ENCODE results near the gene EDN1.

Gene EDN1

DNA sequence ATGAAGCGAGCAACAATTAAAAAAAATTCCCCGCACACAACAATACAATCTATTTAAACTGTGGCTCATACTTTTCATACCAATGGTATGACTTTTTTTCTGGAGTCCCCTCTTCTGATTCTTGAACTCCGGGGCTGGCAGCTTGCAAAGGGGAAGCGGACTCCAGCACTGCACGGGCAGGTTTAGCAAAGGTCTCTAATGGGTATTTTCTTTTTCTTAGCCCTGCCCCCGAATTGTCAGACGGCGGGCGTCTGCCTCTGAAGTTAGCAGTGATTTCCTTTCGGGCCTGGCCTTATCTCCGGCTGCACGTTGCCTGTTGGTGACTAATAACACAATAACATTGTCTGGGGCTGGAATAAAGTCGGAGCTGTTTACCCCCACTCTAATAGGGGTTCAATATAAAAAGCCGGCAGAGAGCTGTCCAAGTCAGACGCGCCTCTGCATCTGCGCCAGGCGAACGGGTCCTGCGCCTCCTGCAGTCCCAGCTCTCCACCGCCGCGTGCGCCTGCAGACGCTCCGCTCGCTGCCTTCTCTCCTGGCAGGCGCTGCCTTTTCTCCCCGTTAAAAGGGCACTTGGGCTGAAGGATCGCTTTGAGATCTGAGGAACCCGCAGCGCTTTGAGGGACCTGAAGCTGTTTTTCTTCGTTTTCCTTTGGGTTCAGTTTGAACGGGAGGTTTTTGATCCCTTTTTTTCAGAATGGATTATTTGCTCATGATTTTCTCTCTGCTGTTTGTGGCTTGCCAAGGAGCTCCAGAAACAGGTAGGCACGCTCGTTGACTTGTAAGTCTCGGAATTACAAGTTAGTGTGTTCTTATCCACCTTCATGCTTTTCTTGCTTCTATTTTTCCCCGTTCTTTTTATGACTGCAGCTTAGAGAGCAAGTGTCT, at the start of gene EDN1:
Gene EDN1, plus strand, starts transcription at position 429 of the 888 bp plus-strand sequence. Its CDS starts 269 bp downstream, at position 698.
- DNase-seq = peak; percentile 30 to 35

DNA sequence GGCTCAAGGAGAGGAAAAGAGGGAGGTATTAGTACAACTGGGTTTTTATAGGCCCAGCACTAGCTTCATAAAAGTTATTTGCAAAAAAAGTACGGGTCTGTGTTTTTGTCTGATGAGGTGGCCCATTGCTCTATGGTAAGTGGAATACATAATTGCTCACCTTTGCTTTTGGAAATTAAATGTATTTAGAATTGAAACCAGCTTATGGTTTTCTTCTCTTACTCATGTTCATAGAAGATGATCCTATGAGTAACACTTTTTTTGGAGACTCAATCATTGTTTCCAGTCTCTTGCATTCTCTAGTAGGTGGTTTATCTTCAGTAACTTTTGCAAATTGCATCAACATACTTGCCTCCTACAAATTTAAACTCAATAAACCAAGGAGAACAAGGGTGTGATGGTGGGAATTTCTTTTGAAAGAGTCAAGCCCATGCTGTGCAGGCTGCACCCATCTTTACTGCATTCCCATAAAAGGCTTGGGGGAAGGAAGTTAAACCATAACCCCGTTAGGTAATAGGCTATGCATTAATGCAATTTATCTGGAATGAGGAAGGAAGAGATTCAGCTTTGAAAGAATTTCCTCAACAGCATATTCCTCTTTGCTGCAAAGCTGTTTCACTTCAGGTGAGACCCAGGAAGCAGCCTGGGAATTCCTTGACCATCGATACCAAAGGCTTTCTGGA, 48.5 kb upstream of the EDN1 start:
- DNase-seq = no peak

DNA sequence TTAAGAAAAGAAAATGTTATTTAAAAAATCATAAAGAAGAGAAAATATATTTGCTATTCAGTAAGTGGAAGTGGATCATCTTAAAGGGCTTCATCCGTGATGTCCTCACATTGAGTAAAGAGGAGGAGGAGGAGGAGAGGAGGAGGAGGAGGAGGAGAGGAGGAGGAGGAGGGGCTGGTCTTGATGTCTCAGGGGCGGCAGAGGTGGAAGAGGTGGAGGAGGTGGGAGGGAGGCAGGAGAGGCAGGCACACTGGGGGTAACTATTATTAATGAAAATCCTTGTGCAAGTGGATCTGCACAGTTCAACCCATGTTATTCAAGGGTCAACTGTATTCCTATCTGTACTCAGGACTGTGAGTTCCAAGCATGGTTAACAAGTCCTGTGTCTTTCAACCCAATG, 47.0 kb upstream of the EDN1 start:
- DNase-seq = no peak

DNA sequence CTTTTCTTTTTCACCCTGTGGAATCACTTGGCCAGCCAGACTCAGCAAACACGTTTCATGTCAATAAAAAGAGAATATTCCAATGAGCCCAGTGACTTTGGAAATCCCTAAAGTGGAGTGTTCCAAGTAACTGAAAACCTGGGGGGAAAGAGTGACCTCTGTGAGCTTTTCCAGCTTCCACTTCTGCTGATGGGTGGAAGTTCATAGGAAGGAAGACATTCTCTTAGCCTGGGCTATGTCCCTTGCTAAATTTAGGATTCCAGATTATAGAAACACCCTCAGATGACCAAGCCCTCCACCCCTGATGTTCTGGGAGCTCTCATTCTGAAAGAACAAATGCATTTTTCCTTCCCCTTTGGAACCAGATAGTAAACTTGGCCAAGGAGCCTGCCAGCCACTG, 44.8 kb upstream of the EDN1 start:
- DNase-seq = no peak

DNA sequence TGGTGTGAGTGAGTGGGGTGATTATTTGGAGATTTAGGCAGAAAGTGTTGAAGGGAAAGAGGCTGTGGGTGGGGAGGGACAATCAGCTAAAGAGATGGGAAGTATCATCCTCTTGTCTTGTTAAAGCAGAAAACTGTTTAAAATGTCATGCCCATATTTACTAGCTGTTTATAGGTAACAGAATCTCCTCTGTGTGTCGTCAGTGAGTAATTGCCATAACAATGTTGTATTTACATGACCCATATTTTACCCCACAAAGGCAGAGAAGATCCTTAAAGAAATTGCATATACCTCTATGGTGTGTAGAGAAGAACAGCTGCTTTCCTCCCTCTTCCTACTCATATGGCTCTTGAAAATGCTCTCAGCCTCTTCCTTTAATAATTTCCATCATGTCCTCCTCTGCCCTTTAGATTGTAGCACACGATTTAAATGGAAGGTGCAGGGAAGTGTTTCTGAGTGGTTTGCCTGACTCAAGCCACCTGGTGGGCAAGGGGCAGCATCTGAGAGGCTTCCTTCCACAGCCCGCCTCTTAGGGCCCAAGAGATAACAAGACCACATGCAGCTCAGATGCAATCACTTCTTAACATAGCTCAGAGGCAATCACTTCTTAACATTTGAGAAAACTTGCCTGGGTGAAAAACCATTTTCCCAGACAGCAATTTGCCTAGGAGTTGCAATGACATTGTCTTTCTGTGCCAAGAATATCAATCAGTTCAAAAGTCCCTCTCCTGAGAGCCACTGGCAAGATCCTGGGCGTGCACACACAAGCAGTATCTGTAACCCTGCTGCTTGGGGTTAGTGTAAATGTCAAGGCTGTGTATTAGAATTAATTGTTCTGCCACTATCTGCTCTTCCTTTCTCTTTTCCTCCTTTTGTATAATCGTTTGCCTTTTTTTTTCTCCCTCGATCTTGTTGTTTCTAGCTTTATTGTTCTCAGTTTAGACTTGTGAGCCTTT, 44.1 kb upstream of the EDN1 start:
- no peak for DNase-seq

DNA sequence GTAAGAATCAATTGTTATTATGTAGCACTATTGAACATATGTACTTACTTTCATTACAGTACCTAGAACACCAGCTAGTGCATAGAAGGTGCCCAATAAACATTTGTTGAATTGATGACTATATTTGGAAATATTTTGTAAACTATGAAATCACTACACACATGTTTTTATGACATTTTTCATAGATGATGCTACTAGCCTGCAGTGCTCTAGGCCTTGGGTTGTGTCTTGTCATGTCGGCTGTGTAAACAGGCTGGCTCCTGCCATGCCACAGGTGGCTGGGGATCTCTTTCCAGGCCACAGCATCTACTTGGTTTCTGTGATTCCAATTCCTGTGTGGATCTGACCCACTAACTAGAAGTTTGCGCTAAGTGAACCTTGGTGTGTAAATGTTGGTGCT, 43.3 kb upstream of the EDN1 start:
- no peak for DNase-seq

DNA sequence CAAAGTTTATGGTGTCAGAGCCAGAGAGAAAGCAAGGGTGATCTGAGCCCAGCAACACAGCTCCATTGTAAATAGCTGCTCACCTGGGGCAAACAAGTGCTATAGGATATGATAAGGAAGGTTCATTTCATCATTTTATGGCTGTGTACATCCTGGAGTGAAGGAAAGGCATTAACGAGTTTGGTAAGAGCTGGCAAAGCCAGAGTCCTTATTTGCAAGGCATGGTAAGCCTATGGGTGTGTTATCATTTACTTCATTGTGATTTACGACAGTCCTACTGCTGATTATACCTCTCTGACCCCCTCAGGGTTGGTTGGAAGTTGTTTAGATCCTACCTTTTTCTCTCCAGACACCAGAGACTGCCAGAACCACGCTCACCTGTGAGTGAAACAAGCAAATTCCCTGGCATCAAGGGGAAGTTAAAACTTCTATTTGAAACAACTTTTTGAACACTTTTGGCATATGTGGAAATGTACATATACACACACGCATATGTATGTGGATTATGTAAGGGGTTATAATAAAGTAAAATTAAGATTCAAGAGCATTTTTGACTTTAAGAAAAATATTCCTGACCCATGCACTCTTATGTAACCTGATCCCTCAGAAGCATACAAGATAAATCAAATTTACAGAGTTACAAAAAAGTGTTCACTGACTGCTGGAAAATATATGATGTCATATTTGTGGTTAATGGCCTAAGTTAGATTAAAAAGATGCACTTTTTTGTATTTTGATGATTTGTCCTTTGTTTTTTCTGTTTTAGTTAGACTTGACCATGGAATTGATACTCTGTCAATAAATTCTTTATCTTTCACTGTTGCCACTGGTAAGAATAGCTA, 40.4 kb upstream of the EDN1 start:
- DNase-seq = no peak

DNA sequence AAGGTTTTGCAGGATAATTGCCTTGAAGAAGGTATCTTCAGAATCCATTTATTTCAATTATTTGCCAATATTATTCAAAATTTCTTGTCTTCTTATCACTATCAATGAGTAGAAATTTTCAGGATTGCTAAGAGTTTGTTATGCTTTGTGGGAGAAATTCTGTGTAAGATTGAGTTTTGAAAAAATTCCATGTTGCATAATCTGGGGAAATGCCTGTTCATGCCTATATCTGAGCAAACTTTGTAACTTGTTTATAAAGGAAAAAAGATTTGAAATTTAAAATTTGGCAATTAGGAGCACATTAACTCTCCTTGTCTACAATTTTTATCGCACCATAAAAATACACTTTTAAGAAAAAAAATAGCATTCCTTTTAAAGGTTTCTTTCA, 39.8 kb upstream of the EDN1 start:
- DNase-seq = no peak

DNA sequence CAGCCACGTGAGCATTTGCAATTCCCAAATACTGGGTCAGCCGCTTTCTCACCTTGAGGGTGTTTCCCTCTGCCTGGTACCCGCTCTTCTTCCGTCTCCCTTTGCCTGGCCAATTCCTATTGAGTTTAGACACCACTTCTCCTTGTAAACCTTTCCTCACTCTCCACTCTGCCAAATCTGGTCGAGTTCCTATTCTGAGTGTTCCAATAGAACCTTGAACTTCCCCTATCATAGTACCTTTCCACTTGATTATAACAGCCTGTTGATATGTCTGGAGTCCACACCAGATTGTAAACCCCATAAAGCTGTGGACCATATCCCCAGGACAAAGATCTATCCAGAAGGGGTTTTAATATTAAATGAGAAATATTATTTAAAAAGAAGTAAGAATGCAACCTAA, 36.0 kb upstream of the EDN1 start:
- DNase-seq = no peak

DNA sequence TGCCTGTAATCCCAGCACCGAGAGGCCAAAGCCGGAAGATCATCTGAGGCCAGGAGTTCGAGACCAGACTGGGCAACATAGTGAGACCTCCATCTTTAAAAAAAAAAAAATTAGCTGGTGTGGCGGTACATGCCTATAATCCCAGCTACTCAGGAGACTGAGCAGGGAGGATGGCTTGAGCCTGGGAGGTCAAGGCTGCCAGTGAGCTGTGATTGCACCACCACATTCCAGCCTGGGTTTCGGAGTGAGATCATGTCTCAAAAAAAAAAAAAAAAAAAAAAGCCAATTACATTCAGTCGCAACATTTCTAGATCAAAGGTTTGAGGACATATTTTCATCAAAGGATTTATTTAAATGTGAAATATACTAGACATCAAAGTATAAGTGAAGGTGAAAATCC, 32.0 kb upstream of the EDN1 start:
- DNase-seq = no peak

DNA sequence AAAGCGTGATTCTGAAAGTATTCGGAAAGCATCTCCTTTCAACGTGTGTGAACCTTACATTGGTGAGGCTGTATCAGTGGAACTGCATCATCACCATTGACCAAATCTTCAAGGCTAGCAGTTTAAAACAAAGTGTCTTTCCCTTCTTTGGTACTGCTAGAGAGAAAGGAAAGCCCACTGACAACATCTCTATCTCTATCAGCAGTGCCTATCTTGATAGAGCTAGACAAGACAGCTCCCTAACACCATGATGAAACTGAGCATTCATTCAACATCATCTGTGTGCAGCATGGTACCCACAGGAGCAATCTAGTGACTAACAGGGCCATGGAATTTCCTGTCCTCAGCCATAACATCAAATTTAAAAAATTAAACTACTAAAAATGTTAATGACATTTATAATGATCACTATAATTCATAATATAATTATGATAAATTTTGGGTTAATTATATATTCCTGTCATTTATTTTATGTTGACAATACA, 31.5 kb upstream of the EDN1 start:
- DNase-seq = no peak

DNA sequence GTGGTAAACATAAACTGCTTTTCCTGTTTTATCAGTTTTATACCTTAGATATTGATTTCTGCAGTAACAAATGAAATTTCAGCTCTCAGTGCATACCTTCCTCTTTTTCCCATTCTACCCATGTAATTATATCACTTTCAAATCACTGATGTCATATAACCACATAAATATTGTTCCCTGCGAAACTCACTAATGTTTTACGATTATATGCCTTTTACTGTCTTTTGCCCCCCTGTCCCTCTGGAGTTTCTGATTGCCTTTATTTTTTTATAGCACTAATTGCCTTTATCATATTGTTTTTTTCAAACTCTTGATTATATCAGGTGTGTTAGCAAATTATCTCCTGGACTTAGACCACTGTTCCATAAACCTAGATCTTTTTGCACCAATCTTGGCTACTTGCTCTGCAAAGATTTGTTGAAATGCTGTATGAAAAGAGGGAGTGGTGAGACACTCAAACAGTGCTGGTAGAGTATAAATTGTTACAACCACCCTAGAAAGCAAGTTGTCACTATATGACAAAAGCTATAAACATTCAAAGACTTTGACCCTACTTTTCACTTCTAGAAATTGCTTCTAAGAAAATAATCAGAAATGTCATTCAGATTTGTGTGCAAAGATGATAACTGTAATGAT, 29.6 kb upstream of the EDN1 start:
- DNase-seq = no peak

DNA sequence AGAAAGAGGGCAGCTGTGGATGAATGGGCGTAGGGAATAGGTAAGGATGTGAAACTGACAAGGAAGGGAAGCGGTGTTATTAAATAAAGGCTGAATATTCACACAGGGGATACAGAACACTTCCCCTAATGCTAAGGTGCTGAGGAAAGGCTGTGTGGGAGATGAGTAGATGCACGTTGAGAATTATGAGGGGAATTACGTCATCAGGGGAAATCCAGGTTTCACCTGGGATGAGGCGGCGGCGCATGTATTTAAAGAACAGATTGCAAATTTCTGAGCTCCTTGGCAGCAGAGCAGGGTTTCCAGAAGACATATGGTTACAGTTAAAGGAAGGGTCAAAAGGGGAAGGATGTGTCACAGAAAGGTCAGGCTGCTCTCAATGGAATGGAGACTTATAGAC, 28.7 kb upstream of the EDN1 start:
- no peak for DNase-seq

DNA sequence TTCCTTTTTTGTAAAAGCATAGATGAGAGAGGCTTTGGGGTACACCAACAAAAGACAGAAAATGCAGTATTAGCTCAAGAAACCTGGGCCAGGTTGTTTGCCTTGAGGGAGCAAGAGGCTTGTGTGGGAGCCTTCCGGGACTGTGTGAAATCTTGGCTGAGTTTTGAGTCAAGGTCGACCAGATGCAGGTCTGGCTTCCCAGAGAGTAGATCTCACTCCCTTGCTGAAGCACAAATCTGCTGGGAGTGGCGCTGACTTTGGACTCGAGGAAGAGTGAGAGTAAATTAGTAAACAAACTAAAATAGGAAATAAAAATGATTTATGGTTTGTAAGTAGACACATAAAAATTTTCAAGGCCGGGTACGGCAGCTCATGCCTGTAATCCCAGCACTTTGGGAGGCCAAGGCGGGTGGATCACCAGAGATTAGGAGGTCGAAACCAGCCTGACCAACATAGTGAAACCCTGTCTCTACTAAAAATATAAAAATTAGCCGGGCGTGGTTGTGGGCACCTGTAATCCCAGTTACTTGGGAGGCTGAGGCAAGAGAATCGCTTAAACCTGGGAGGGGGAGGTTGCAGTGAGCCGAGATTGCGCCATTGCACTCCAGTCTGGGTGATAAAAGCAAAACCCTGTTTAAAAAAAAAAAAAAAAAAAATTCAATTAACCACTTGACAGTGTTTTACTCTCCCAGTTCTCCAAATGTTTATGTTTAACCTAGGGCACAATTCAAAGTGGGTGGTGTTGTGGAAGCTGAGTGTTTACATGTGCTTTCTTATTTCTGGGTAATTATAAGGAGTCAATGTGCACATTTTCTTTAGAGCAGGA, 27.7 kb upstream of the EDN1 start:
- no peak for DNase-seq

DNA sequence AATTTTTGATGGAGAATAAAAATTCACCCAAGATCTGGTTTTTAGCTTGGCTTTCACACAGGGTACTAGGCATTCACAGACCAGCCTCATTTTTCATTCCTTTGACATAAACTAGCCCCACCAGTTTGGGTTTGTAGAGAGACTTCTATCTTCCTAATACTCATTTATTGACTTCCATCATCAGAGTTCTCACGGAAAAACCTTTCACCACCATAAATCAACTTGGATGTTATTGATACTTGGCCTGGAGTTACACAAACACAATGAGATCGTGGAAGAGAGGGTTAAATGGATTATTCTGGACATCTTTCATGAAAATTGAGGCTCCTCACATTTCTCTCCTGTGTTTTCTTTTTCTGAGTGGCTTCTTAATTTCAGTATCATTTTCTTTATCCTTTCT, 26.8 kb upstream of the EDN1 start:
- no peak for DNase-seq

DNA sequence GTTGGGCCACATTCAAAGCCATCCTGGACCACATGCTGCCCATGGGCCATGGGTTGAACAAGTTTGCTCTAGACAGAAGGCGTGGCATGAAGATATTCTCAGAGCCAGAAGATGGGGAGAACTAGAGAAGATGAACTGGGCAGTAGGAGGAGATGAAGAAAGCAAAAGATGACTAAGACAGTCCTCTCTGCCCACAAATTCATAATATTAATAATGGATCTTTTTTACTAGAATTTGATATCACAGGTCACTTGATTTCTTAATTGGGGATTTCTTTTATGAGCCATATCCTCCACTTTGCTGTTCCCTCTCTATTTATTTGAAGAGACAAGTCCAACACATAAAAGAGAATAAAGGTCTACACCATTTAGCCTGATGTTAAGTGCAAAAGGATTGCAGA, 25.5 kb upstream of the EDN1 start:
- no peak for DNase-seq

DNA sequence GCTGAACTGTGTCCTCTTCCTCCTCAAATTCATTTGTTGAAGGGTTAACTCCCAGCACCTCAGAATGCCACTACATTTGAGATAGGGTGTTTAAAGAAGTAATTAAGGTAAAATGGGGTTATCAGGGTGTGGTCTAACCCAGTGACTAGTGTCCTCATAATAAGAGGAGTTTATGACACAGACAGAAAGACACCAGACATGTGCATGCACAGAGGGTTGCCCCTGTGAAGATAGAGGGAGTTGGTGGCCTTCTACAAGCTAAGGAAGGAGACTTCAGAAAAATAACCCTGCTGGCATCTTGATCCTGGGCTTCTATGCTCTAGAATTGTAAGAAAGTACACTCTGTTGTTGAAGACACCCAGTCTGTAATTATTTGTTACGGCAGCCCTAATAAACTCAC, 24.9 kb upstream of the EDN1 start:
- no peak for DNase-seq

DNA sequence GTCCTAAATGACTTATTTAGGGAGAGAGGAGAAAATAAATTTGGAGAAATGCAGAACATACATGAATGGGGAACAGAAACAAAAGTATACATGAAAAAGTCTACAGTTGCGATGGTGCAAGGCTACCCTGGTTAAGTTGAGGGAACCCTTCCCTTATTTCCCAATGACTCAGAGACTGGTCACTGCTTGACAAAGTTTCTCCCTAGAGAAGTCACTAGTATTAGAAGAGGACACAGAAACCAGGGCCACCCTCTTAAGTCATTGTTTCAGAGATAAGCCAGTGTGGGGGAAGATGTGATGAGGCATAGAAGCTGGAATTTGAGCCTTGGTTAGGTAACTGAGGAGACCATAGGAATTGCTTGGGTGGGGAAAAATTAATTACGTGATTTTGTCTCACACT, 24.4 kb upstream of the EDN1 start:
- DNase-seq = no peak

DNA sequence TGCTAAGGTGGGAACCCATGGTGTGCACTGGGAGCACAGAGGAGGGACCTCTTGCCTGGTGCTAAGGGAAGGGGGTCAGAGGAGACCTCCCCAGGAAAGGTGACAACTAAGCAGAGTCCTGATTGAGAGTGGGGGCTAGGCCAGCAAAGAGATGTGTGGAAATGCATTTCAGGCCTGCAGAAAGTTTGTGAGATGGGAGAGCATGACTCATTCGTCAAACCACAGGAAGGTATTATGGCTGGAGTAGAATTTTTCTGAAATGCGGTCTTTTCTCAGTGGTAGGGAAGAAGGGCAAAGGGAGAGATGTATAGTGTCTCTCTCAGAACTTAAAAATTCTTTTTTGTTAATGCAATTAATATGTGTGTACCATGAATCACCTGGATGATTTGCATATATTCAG, 23.6 kb upstream of the EDN1 start:
- DNase-seq = no peak

DNA sequence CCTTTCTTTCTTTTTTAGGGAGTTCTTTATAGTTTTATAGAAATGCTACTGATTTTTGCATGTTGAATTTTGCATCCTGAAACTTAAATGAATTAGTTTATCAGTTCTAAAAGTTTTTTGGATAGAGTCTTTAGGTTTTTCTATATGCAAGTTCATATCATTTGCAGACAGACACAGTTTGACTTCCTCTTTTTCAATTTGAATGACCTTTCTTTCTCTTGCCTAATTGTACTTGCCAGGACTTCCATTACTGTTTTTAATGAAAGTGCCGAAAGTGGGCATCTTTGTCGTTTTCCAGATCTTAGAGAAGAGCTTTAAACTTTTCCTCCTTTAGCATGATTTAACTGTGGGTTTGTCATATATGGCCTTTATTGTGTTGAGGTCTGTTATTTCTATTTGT, 21.1 kb upstream of the EDN1 start:
- DNase-seq = no peak
